GM10266 (cell line): ENCODE measurements around the gene RPRD1B.

ENCODE experiments used
- DNase-seq: peaks from one replicate; pipeline ENCODE4 v3.0.0; 2012; ENCODE audit errors: extremely low spot score
- CTCF ChIP-seq: IDR thresholded peaks from 2 replicates; pipeline ENCODE4 v1.5.1; 2012; ENCODE audit warnings: mild to moderate bottlenecking, low read depth; ENCODE audit not compliant: control insufficient read depth, insufficient read depth; ENCODE audit errors: missing control alignments

Gene RPRD1B

GRCh38 chr20:38112930-38113294 is 79.4 kb downstream of the RPRD1B start:
- TF ChIP-seq CTCF = no peak
- DNase-seq = no peak

DNA sequence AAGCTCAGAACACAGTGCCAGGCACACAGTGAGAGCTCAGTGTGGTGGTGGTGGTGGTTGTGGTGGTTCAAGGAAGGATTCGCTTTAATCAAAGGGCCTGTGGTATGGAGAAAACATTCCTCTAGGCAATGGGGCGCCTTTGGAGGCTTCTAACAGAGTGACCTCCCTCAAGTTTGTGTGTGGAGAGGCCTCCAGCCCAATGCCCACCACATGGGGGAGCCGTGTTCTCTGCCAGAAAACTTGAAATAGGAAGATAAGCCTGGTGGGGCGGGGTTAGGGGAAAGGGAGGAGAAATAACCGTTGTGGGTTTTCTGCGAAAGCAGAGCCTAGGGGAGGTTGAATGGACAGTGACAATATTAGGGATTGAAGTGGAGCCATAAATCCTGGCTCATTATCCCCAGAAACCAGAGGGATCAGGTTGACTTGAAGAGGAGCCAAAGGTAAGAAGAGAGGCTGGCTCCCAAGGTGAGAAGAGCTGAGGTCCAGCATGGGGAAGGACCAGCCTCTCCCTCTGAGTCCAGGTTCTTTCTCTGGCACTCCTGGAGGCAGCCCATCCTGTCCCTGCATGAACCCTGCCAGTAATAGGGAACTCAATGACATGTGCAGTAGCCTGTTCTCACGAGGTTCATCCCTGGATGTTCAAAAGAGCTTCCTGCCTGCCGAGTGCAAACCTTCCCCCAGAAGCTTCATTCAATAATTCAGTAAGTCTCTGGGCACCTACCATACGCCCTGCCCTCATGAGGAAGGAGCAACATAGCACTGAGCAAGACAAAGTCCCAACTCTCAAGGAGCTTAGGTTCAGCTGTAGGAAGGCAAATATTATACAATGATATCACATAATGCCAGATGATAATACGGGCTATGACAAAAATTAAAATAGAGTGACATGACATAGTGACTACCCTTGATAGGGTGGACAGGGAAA is 80.1 kb downstream of the RPRD1B start:
- DNase-seq = no peak

GRCh38 chr20:38114353-38114791 is 80.8 kb downstream of the RPRD1B start:
- TF ChIP-seq CTCF = no peak
- DNase-seq = peak; percentile 1

More for the DNA sequence above, 80.1 kb downstream of the RPRD1B start:
- TF ChIP-seq CTCF = peak; percentile 26

GRCh38 chr20:38115205-38115604 is 81.7 kb downstream of the RPRD1B start:
- peak; percentile 10 for TF ChIP-seq CTCF
- peak; percentile 10 for DNase-seq

DNA sequence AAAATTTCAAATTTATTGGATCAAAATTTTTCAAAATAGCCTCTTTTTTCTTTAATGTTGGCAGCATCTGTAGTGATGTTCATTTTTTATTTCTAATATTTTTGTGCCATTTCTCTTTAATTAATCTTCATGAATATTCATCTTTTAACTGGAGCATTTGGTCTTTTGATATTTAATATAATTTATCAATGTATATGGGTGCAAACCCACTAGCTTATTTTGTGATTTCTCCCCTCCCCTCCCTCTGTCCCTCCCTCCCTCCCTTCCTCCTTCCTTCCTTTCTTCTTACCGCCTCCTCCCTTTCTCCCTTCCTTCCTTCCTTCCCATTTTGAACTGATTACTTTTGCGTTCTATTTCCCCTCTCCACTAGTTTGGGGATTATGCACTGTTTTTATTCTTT is 82.3 kb downstream of the RPRD1B start:
- TF ChIP-seq CTCF = no peak

GRCh38 chr20:38116409-38117165 is 83.0 kb downstream of the RPRD1B start:
- DNase-seq = no peak
- no peak for TF ChIP-seq CTCF

More for the DNA sequence above, 82.3 kb downstream of the RPRD1B start:
- no peak for DNase-seq
